ENCODE results near the gene UBC. TPM values are rescaled to one million over a fixed set of nuclear protein-coding genes. Genes with fewer than 3 reads are reported as not detected.
A peak's percentile ranks its signal among the peaks of the same experiment; 100 is the strongest.
"Not testable (repeated sequence)": the region's sequence is repeated elsewhere in the genome, so short reads cannot be mapped to it uniquely, and the experiment has no call there.

UBC gene
- total RNA-seq, 1 donor from 2014 or later: 2,139 TPM

- H3K36me3 ChIP-seq (ENCODE audit: control insufficient read depth, insufficient read depth, low read length): peaks cover 2% of the 10 kb centered on the region
- TF ChIP-seq CTCF (IDR thresholded peaks at IDR 0.05; ENCODE audit: insufficient read depth, low read length, severe bottlenecking): no peak
- DNase-seq (ENCODE audit: low read depth) (no peak), FAIRE-seq (no peak)
- H3K4me3 ChIP-seq (ENCODE audit: low read depth, low read length): peak overlapping the region; percentile 3
- H3K27me3 ChIP-seq (ENCODE audit: control insufficient read depth, insufficient read depth, low read length): no peaks in the 10 kb centered on the region
Measured at GRCh38 chr12:124940143-124940392, 25.6 kb upstream of the UBC start.

- peaks cover 2% of the 10 kb centered on the region for H3K36me3 ChIP-seq (ENCODE audit: control insufficient read depth, insufficient read depth, low read length)
- FAIRE-seq: no peak
- no peaks in the 10 kb centered on the region for H3K27me3 ChIP-seq (ENCODE audit: control insufficient read depth, insufficient read depth, low read length)
- H3K4me3 ChIP-seq (ENCODE audit: low read depth, low read length): peak overlapping the region; percentile 38
- DNase-seq (ENCODE audit: low read depth): peak; percentile 87
- TF ChIP-seq CTCF (IDR thresholded peaks at IDR 0.05; ENCODE audit: insufficient read depth, low read length, severe bottlenecking): no peak
Measured at GRCh38 chr12:124939421-124940142, 25.1 kb upstream of the UBC start.

- Histone ChIP-seq H3K4me3 (ENCODE audit: low read depth, low read length) (peak overlapping the region; percentile 38), H3K27me3 (ENCODE audit: control insufficient read depth, insufficient read depth, low read length) (no peaks in the 10 kb centered on the region), H3K36me3 (ENCODE audit: control insufficient read depth, insufficient read depth, low read length) (peaks cover 2% of the 10 kb centered on the region)
- peak; percentile 86 for DNase-seq (ENCODE audit: low read depth)
- TF ChIP-seq CTCF (IDR thresholded peaks at IDR 0.05; ENCODE audit: insufficient read depth, low read length, severe bottlenecking): peak; percentile 47
- FAIRE-seq: no peak
Measured at GRCh38 chr12:124939079-124939420, 24.6 kb upstream of the UBC start.

- DNase-seq (ENCODE audit: low read depth) (peak; percentile 93), FAIRE-seq (no peak)
- H3K36me3 ChIP-seq (ENCODE audit: control insufficient read depth, insufficient read depth, low read length): peaks cover 2% of the 10 kb centered on the region
- TF ChIP-seq CTCF (IDR thresholded peaks at IDR 0.05; ENCODE audit: insufficient read depth, low read length, severe bottlenecking): no peak
- no peaks in the 10 kb centered on the region for H3K27me3 ChIP-seq (ENCODE audit: control insufficient read depth, insufficient read depth, low read length)
- peak overlapping the region; percentile 38 for H3K4me3 ChIP-seq (ENCODE audit: low read depth, low read length)
Measured at GRCh38 chr12:124938587-124938986, 24.1 kb upstream of the UBC start.

- Histone ChIP-seq H3K36me3 (ENCODE audit: control insufficient read depth, insufficient read depth, low read length) (no peaks in the 10 kb centered on the region), H3K4me3 (ENCODE audit: low read depth, low read length) (no peak overlapping the region), H3K27me3 (ENCODE audit: control insufficient read depth, insufficient read depth, low read length) (no peaks in the 10 kb centered on the region)
- FAIRE-seq: no peak
- no peak for TF ChIP-seq CTCF (IDR thresholded peaks at IDR 0.05; ENCODE audit: insufficient read depth, low read length, severe bottlenecking)
- no peak for DNase-seq (ENCODE audit: low read depth)
Measured at GRCh38 chr12:124938108-124938507, 23.7 kb upstream of the UBC start.

GRCh38 chr12:124931528-124931927 is 17.1 kb upstream of the UBC start:
- not testable (repeated sequence) for H3K4me3 ChIP-seq (ENCODE audit: low read depth, low read length); H3K36me3 ChIP-seq (ENCODE audit: control insufficient read depth, insufficient read depth, low read length); H3K27me3 ChIP-seq (ENCODE audit: control insufficient read depth, insufficient read depth, low read length); FAIRE-seq; DNase-seq (ENCODE audit: low read depth)
